HepG2 (cell line): ENCODE results near the gene ZFAND6.

Source experiments
- CTCF ChIP-seq: sonication (generic); formaldehyde crosslinking; IDR thresholded peaks from 2 replicates; pipeline ENCODE4 v1.5.0; 2020; ENCODE audit warnings: mild to moderate bottlenecking, missing genetic modification reagents, moderate library complexity
- KAT2B ChIP-seq: fragments of 150-350 bp; IDR thresholded peaks from 2 replicates; pipeline ENCODE4 v1.6.1; 2014; ENCODE audit warnings: low read depth, low read length, borderline replicate concordance
- STAT5B ChIP-seq: sonication (generic); formaldehyde crosslinking; IDR thresholded peaks from 2 replicates; pipeline ENCODE4 v1.4.0; 2020; ENCODE audit warnings: missing genetic modification reagents
- ZNF138 ChIP-seq: sonication (generic); formaldehyde crosslinking; IDR thresholded peaks from 2 replicates; pipeline ENCODE4 v1.5.0; 2020; ENCODE audit warnings: mild to moderate bottlenecking, low read depth, missing genetic modification reagents
- ZNF296 ChIP-seq: sonication (generic); formaldehyde crosslinking; conservative IDR thresholded peaks from 2 replicates; pipeline ENCODE4 v1.5.0; 2020; ENCODE audit warnings: mild to moderate bottlenecking, missing genetic modification reagents

- TF ChIP-seq ZNF296 (CRISPR knock-in tag): no peak
- no peak for TF ChIP-seq CTCF
- TF ChIP-seq ZNF138 (CRISPR knock-in tag): no peak
- TF ChIP-seq STAT5B (CRISPR knock-in tag): no peak
- TF ChIP-seq KAT2B: no peak
Measured at GRCh38 chr15:80132382-80132781, 72.9 kb downstream of the ZFAND6 start.
